Measurements from ENCODE around the gene CENPX. TPM values are rescaled to one million over a fixed set of nuclear protein-coding genes. Genes with fewer than 3 reads are reported as not detected.
A peak's percentile ranks its signal among the peaks of the same experiment; 100 is the strongest.

The CENPX gene
- total and polyA plus RNA-seq, 2 of the 13 experiments (the other 11 are each of a cell fraction or from before 2014, with no cell fraction given), result 92.7 to 170 TPM

DNA sequence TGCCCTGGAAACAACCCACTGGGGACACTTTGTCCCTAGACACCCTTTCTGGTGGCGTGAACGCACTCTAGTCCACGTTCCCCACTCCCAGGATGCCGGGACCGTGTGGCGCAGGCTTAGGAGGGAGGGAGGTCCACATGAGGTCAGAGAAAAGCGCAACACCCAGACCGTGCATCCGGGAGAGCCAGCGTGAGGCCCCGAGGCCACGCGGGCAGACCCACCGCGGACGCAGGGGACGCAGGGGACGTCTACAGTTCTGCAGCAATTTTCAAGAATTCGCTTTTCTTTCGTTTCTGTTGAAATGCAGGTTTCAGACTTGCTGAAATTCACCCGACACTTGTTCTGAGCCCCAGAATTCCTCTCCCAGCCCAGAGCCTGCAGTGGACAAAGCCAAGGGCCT, 24.2 kb upstream of the CENPX start:
- no peak overlapping the region for H3K4me2 ChIP-seq (ENCODE audit: low read depth, low read length)
- H3K79me2 ChIP-seq (ENCODE audit: insufficient read depth, low read length), result peaks cover 18% of the 10 kb centered on the region
- DNase-seq (ENCODE audit: low spot score) (no peak), ATAC-seq (no peak), FAIRE-seq (no peak)
- peaks cover 39% of the 10 kb centered on the region for H3K4me1 ChIP-seq (ENCODE audit: insufficient read depth, low read length)
- WGBS (ENCODE audit: low lambda C conversion rate), result 96% methylated on average over 21 of the region's 21 CpGs
- TF ChIP-seq RBFOX2 (IDR thresholded peaks at IDR 0.05; ENCODE audit: low read depth, low read length) (peak; percentile 55; the same call in 1 of the 2 replicates), NR1H2 (CRISPR knock-in tag; IDR thresholded peaks at IDR 0.05; ENCODE audit: borderline replicate concordance, low read depth) (no peak)
- TF ChIP-seq, protein P1, sequence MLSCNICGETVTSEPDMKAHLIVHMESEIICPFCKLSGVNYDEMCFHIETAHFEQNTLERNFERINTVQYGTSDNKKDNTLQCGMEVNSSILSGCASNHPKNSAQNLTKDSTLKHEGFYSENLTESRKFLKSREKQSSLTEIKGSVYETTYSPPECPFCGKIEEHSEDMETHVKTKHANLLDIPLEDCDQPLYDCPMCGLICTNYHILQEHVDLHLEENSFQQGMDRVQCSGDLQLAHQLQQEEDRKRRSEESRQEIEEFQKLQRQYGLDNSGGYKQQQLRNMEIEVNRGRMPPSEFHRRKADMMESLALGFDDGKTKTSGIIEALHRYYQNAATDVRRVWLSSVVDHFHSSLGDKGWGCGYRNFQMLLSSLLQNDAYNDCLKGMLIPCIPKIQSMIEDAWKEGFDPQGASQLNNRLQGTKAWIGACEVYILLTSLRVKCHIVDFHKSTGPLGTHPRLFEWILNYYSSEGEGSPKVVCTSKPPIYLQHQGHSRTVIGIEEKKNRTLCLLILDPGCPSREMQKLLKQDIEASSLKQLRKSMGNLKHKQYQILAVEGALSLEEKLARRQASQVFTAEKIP (CRISPR knock-in tag; IDR thresholded peaks at IDR 0.05; ENCODE audit: borderline replicate concordance), result no peak
- H3K27me3 ChIP-seq (ENCODE audit: control insufficient read depth in 1 of 2, insufficient read depth in 2 of 2, low read length in 2 of 2), result no peaks in the 10 kb centered on the region; a peak in 1 of 5 replicates
- BruUV-seq (replicated peaks), result TSS peak; percentile 12
- POLR2A ChIA-PET, result no interaction called here
- H3K9ac ChIP-seq (ENCODE audit: insufficient read depth, low read depth, low read length), result no peak overlapping the region
- H3K27ac ChIP-seq (ENCODE audit: extremely low read length, insufficient read depth, low read length), result no peak overlapping the region
- intact Hi-C loops (cut with micrococcal nuclease; ENCODE audit: unreplicated experiment), result no loop called here
- no peaks in the 10 kb centered on the region for H3K9me3 ChIP-seq (ENCODE audit: low read length)
- peaks cover 8 to 29% of the 10 kb centered on the region in 2 experiments; a peak in 4 of 5 replicates for H3K36me3 ChIP-seq (replicated peaks in 1 of 2; ENCODE audit: control insufficient read depth in 1 of 2, insufficient read depth in 2 of 2, low read length in 2 of 2)
- CTCF ChIA-PET (ENCODE audit: low intra/inter-chr PET ratio, low total read pairs), result no interaction called here
- in situ Hi-C loops (cut with HindIII; ENCODE audit: extremely low pct_ligation_motif_present, low pct_unique_long_range_greater_than_20kb), result no loop called here
- H2AFZ ChIP-seq (ENCODE audit: low read length), result no peak overlapping the region
- H4K20me1 ChIP-seq (ENCODE audit: insufficient read depth, low read length), result no peaks in the 10 kb centered on the region
- no peak overlapping the region for H3K4me3 ChIP-seq (replicated peaks in 1 of 3; ENCODE audit: insufficient read depth in 1 of 3, low read depth in 2 of 3, low read length in 3 of 3)

DNA sequence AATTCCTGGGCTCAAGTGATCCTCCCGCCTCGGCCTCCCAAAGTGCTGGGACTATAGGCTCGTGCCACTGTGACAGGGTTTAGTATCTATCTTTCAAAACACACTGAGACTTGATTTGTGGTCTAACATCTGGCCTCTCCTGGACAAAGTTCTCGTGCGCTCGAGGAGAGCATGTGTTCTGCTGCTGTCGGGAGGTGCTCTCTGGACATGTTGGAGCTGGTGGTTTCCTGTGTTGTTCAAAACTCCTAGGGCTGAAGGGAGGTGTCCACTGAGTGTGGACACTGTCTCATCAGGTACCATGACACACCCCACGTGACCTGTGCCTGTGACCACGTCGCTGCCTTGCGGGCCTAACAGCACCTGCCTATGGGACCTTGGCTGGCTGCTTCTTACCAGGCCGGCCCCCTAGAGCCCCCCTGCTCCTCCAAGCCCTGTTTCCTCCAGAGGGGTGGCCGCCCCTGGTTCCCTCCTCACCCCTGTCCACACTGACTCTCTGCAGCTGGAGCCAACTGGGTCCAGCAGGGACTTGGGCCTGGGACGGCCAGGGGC, 23.3 kb upstream of the CENPX start:
- peaks cover 47% of the 10 kb centered on the region for H3K4me1 ChIP-seq (ENCODE audit: insufficient read depth, low read length)
- ChIA-PET CTCF (ENCODE audit: low intra/inter-chr PET ratio, low total read pairs) (no interaction called here), POLR2A (no interaction called here)
- H3K4me2 ChIP-seq (ENCODE audit: low read depth, low read length), result no peak overlapping the region
- H2AFZ ChIP-seq (ENCODE audit: low read length), result no peak overlapping the region
- no peak overlapping the region for H3K9ac ChIP-seq (ENCODE audit: insufficient read depth, low read depth, low read length)
- H3K79me2 ChIP-seq (ENCODE audit: insufficient read depth, low read length), result peaks cover 18% of the 10 kb centered on the region
- in situ Hi-C loops (cut with HindIII; ENCODE audit: extremely low pct_ligation_motif_present, low pct_unique_long_range_greater_than_20kb), result no loop called here
- H4K20me1 ChIP-seq (ENCODE audit: insufficient read depth, low read length), result no peaks in the 10 kb centered on the region
- no peaks in the 10 kb centered on the region; a peak in 1 of 5 replicates for H3K27me3 ChIP-seq (ENCODE audit: control insufficient read depth in 1 of 2, insufficient read depth in 2 of 2, low read length in 2 of 2)
- ATAC-seq (no peak), DNase-seq (ENCODE audit: low spot score) (no peak), FAIRE-seq (no peak)
- WGBS (ENCODE audit: low lambda C conversion rate), result 79% methylated on average over 14 of the region's 14 CpGs
- intact Hi-C loops (cut with micrococcal nuclease; ENCODE audit: unreplicated experiment), result loop anchor here (2.0 kb wide), 1 partner anchor 29 kb away; no protein-coding TSS in a partner anchor
- no peaks in the 10 kb centered on the region for H3K9me3 ChIP-seq (ENCODE audit: low read length)
- peak overlapping the region; percentile 20 for H3K27ac ChIP-seq (ENCODE audit: extremely low read length, insufficient read depth, low read length)
- no peak overlapping the region for H3K4me3 ChIP-seq (replicated peaks in 1 of 3; ENCODE audit: insufficient read depth in 1 of 3, low read depth in 2 of 3, low read length in 3 of 3)
- H3K36me3 ChIP-seq (replicated peaks in 1 of 2; ENCODE audit: control insufficient read depth in 1 of 2, insufficient read depth in 2 of 2, low read length in 2 of 2), result peaks cover 8 to 29% of the 10 kb centered on the region in 2 experiments; a peak in 4 of 5 replicates
- BruUV-seq (replicated peaks), result no TSS peak
- TF ChIP-seq, protein P2, sequence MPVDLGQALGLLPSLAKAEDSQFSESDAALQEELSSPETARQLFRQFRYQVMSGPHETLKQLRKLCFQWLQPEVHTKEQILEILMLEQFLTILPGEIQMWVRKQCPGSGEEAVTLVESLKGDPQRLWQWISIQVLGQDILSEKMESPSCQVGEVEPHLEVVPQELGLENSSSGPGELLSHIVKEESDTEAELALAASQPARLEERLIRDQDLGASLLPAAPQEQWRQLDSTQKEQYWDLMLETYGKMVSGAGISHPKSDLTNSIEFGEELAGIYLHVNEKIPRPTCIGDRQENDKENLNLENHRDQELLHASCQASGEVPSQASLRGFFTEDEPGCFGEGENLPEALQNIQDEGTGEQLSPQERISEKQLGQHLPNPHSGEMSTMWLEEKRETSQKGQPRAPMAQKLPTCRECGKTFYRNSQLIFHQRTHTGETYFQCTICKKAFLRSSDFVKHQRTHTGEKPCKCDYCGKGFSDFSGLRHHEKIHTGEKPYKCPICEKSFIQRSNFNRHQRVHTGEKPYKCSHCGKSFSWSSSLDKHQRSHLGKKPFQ (CRISPR knock-in tag; IDR thresholded peaks at IDR 0.05; ENCODE audit: insufficient replicate concordance), result no peak
- TF ChIP-seq POLR2AphosphoS5 (IDR thresholded peaks at IDR 0.05; ENCODE audit: low read depth, low read length) (0 out of 2 replicates have a peak, but pooled peaks have one; percentile 11), RBM22 (optimal IDR thresholded peaks at IDR 0.05; ENCODE audit: low read length) (peak; percentile 47), FOXA1 (IDR thresholded peaks at IDR 0.05) (no peak), FOXA1 (CRISPR knock-in tag; IDR thresholded peaks at IDR 0.05) (no peak), MAFG (CRISPR knock-in tag; IDR thresholded peaks at IDR 0.05) (no peak), ZNF446 (CRISPR knock-in tag; IDR thresholded peaks at IDR 0.05) (no peak), PRPF4 (IDR thresholded peaks at IDR 0.05; ENCODE audit: low read depth, low read length, poor library complexity, severe bottlenecking) (no peak)
- TF ChIP-seq, protein P3, sequence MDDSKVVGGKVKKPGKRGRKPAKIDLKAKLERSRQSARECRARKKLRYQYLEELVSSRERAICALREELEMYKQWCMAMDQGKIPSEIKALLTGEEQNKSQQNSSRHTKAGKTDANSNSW (CRISPR knock-in tag; IDR thresholded peaks at IDR 0.05; ENCODE audit: borderline replicate concordance), result no peak
- TF ChIP-seq, protein P4, sequence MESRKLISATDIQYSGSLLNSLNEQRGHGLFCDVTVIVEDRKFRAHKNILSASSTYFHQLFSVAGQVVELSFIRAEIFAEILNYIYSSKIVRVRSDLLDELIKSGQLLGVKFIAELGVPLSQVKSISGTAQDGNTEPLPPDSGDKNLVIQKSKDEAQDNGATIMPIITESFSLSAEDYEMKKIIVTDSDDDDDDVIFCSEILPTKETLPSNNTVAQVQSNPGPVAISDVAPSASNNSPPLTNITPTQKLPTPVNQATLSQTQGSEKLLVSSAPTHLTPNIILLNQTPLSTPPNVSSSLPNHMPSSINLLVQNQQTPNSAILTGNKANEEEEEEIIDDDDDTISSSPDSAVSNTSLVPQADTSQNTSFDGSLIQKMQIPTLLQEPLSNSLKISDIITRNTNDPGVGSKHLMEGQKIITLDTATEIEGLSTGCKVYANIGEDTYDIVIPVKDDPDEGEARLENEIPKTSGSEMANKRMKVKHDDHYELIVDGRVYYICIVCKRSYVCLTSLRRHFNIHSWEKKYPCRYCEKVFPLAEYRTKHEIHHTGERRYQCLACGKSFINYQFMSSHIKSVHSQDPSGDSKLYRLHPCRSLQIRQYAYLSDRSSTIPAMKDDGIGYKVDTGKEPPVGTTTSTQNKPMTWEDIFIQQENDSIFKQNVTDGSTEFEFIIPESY (CRISPR knock-in tag; IDR thresholded peaks at IDR 0.05), result no peak

Data from HepG2 (cell line).